Keratinocyte (primary cell): Measurements from ENCODE around the gene KCND2. TPM values are rescaled to one million over a fixed set of nuclear protein-coding genes. Genes with fewer than 3 reads are reported as not detected.

Experiments
- DNase-seq: peaks from one replicate; pipeline ENCODE4 v3.0.0-alpha.2; 2011; ENCODE audit warnings: low read depth, missing footprints, low spot score
- FAIRE-seq: peaks from 2 replicates; lab custom pipeline; 2011; peaks lifted over from hg19 to GRCh38; lab: Jason Lieb, UNC
- H2AFZ ChIP-seq: 2 replicates; pipeline ENCODE4 v1.6.0; 2012; ENCODE audit warnings: low read length, control low read depth, inconsistent platforms; ENCODE audit not compliant: control insufficient read depth
- H3K27ac ChIP-seq: 2 replicates; pipeline ENCODE4 v1.5.1; 2011; ENCODE audit warnings: low read length; ENCODE audit not compliant: control insufficient read depth, insufficient read depth
- H3K27me3 ChIP-seq: 3 replicates; pipeline ENCODE4 v1.6.0; 2011; ENCODE audit warnings: low read length; ENCODE audit not compliant: control insufficient read depth, insufficient read depth; ENCODE audit errors: extremely low read depth
- H3K36me3 ChIP-seq, 2 experiments: 2 replicates in 1 of 2; 3 replicates in 1 of 2; pipeline ENCODE4 v1.5.1; 2011; ENCODE audit warnings: low read length in 2 of 2, mild to moderate bottlenecking in 1 of 2; ENCODE audit not compliant: control insufficient read depth in 2 of 2, insufficient read depth in 2 of 2; ENCODE audit errors: extremely low read depth in 1 of 2
- H3K4me1 ChIP-seq: 3 replicates; pipeline ENCODE4 v1.5.1; 2011; ENCODE audit warnings: low read length; ENCODE audit not compliant: control insufficient read depth, insufficient read depth; ENCODE audit errors: extremely low read depth
- H3K4me2 ChIP-seq: 3 replicates; pipeline ENCODE4 v1.6.0; 2011; ENCODE audit warnings: low read depth, low read length; ENCODE audit not compliant: control insufficient read depth, insufficient read depth; ENCODE audit errors: extremely low read depth
- H3K4me3 ChIP-seq, 3 experiments: fragments of 200-600 bp in 1 of 3; sonication (generic) in 1 of 3; 2 replicates in 2 of 3; 3 replicates in 1 of 3; pipeline ENCODE4 v1.5.1; 2011 to 2016; ENCODE audit warnings: low read length in 3 of 3, mild to moderate bottlenecking in 3 of 3, control low read depth in 2 of 3, inconsistent platforms in 1 of 3, low read depth in 1 of 3, mixed read lengths in 1 of 3, mixed run types in 1 of 3, moderate library complexity in 1 of 3; ENCODE audit not compliant: control insufficient read depth in 2 of 3, insufficient read depth in 2 of 3; ENCODE audit errors: extremely low read depth in 1 of 3
- H3K79me2 ChIP-seq: 2 replicates; pipeline ENCODE4 v1.6.0; 2012; ENCODE audit warnings: low read length; ENCODE audit not compliant: control insufficient read depth, insufficient read depth
- H3K9ac ChIP-seq: 3 replicates; pipeline ENCODE4 v1.6.0; 2011; ENCODE audit warnings: low read length; ENCODE audit not compliant: control insufficient read depth, insufficient read depth; ENCODE audit errors: extremely low read depth
- H3K9me1 ChIP-seq: 3 replicates; pipeline ENCODE4 v1.6.0; 2011; ENCODE audit warnings: low read length; ENCODE audit not compliant: control insufficient read depth, insufficient read depth; ENCODE audit errors: extremely low read depth
- H3K9me3 ChIP-seq: 2 replicates; pipeline ENCODE4 v1.5.1; 2012; ENCODE audit warnings: low read depth, low read length; ENCODE audit not compliant: control insufficient read depth
- H4K20me1 ChIP-seq: 3 replicates; pipeline ENCODE4 v1.6.0; 2011; ENCODE audit warnings: low read length; ENCODE audit not compliant: control insufficient read depth, insufficient read depth; ENCODE audit errors: extremely low read depth
- CTCF ChIP-seq, 3 experiments: IDR thresholded peaks in 1 of 3; conservative IDR thresholded peaks in 1 of 3; optimal IDR thresholded peaks in 1 of 3; 2 replicates in 2 of 3; 3 replicates in 1 of 3; pipeline versions ENCODE3 to v1.5.1; 2011; ENCODE audit warnings: low read length in 3 of 3, mild to moderate bottlenecking in 3 of 3, moderate library complexity in 2 of 3, control low read depth in 1 of 3, inconsistent platforms in 1 of 3; ENCODE audit not compliant: insufficient read depth in 2 of 3; ENCODE audit errors: extremely low read depth in 1 of 3
- EZH2 ChIP-seq: IDR thresholded peaks from one replicate; pipeline ENCODE4 v1.6.1; 2012; ENCODE audit warnings: inconsistent platforms, mild to moderate bottlenecking, low read length, moderate library complexity
- dilution Hi-C: fragments of 300-500 bp; cut with MboI; formaldehyde crosslinking; loops from one replicate; pipeline ENCODE4 v1.7.0; 2020; ENCODE audit warnings: low sequenced_read_pairs; ENCODE audit not compliant: extremely low pct_ligation_motif_present
- polyA plus RNA-seq, 5 experiments: library from polyadenylated mRNA; depleted of rRNA in 3 of 5; stranded (reverse) in 3 of 5; stranded (forward) in 1 of 5; unstranded in 1 of 5; fragments of >200 nt; gene quantifications; 1 replicate in 1 of 5; 2 replicates in 3 of 5; 3 replicates in 1 of 5; pipeline versions ENCODE4 v1.2.1 to v1.2.3, GENCODE V29; 2011 to 2012; ENCODE audit warnings: missing spikeins in 2 of 5, low read depth in 1 of 5, low replicate concordance in 1 of 5

The KCND2 gene
- polyA plus RNA-seq, 1 donor (not counting 4 experiments of a cell fraction or from before 2014, with no cell fraction given) = not detected

- Histone ChIP-seq H2AFZ (no peak overlapping the region), H4K20me1 (no peaks in the 10 kb centered on the region), H3K9me1 (no peaks in the 10 kb centered on the region), H3K4me1 (no peaks in the 10 kb centered on the region), H3K27me3 (no peaks in the 10 kb centered on the region), H3K4me3 (no peak overlapping the region), H3K27ac (no peak overlapping the region), H3K9me3 (no peaks in the 10 kb centered on the region), H3K4me2 (no peak overlapping the region), H3K36me3 (no peaks in the 10 kb centered on the region), H3K79me2 (no peaks in the 10 kb centered on the region), H3K9ac (no peak overlapping the region)
- FAIRE-seq = no peak
- dilution Hi-C loops = no loop called here
- no peak for TF ChIP-seq EZH2
- TF ChIP-seq CTCF (optimal IDR thresholded peaks at IDR 0.05 in 1 of 3, IDR thresholded peaks at IDR 0.05 in 1 of 3, conservative IDR thresholded peaks at IDR 0.05 in 1 of 3; ENCODE audit: extremely low read depth in 1 of 3, insufficient read depth in 2 of 3, low read length in 3 of 3) = no peak
- DNase-seq = no peak
These were observed 194.7 kb downstream of the KCND2 start for GRCh38 chr7:120467676-120468075.

- Histone ChIP-seq H3K9ac (no peak overlapping the region), H2AFZ (no peak overlapping the region), H3K9me3 (no peaks in the 10 kb centered on the region), H4K20me1 (no peaks in the 10 kb centered on the region), H3K27ac (no peak overlapping the region), H3K4me1 (no peaks in the 10 kb centered on the region), H3K36me3 (no peaks in the 10 kb centered on the region), H3K4me3 (no peak overlapping the region), H3K9me1 (no peaks in the 10 kb centered on the region), H3K4me2 (no peak overlapping the region), H3K27me3 (no peaks in the 10 kb centered on the region), H3K79me2 (no peaks in the 10 kb centered on the region)
- no peak for DNase-seq
- TF ChIP-seq EZH2 = no peak
- TF ChIP-seq CTCF (optimal IDR thresholded peaks at IDR 0.05 in 1 of 3, IDR thresholded peaks at IDR 0.05 in 1 of 3, conservative IDR thresholded peaks at IDR 0.05 in 1 of 3; ENCODE audit: extremely low read depth in 1 of 3, insufficient read depth in 2 of 3, low read length in 3 of 3) = no peak
- dilution Hi-C loops = no loop called here
- FAIRE-seq = no peak
These were observed 195.6 kb downstream of the KCND2 start for GRCh38 chr7:120468611-120469010.
